ENCODE data around the gene SLC2A4RG.

The SLC2A4RG gene

GRCh38 chr20:63694584-63695423 lies 44.8 kb upstream of the SLC2A4RG start:
- Histone ChIP-seq H3K36me3 (ENCODE audit: low read depth) (peaks cover 41% of the 10 kb centered on the region), H3K4me3 (ENCODE audit: severe bottlenecking) (no peak overlapping the region), H3K27ac (ENCODE audit: poor library complexity, severe bottlenecking) (peak overlapping the region; percentile 96), H3K9me3 (ENCODE audit: severe bottlenecking) (no peaks in the 10 kb centered on the region), H3K27me3 (ENCODE audit: insufficient read depth, poor library complexity, severe bottlenecking) (no peaks in the 10 kb centered on the region), H3K4me1 (ENCODE audit: insufficient read depth, poor library complexity, severe bottlenecking) (peaks cover 29% of the 10 kb centered on the region)
- DNase-seq (ENCODE audit: low spot score), result peak; percentile 88
- TF ChIP-seq CTCF (IDR thresholded peaks at IDR 0.05; ENCODE audit: poor library complexity, severe bottlenecking), result no peak
- no peak for ATAC-seq (ENCODE audit: low read depth)

GRCh38 chr20:63695424-63696305 lies 43.9 kb upstream of the SLC2A4RG start:
- H3K27me3 ChIP-seq (ENCODE audit: insufficient read depth, poor library complexity, severe bottlenecking), result no peaks in the 10 kb centered on the region
- no peak overlapping the region for H3K4me3 ChIP-seq (ENCODE audit: severe bottlenecking)
- H3K4me1 ChIP-seq (ENCODE audit: insufficient read depth, poor library complexity, severe bottlenecking), result peaks cover 32% of the 10 kb centered on the region
- peak overlapping the region; percentile 96 for H3K27ac ChIP-seq (ENCODE audit: poor library complexity, severe bottlenecking)
- no peaks in the 10 kb centered on the region for H3K9me3 ChIP-seq (ENCODE audit: severe bottlenecking)
- ATAC-seq (ENCODE audit: low read depth) (no peak), DNase-seq (ENCODE audit: low spot score) (no peak)
- peaks cover 49% of the 10 kb centered on the region for H3K36me3 ChIP-seq (ENCODE audit: low read depth)
- no peak for TF ChIP-seq CTCF (IDR thresholded peaks at IDR 0.05; ENCODE audit: poor library complexity, severe bottlenecking)

- DNase-seq (ENCODE audit: low spot score), result peak; percentile 99
- Histone ChIP-seq H3K4me3 (ENCODE audit: severe bottlenecking) (peak overlapping the region; percentile 44), H3K4me1 (ENCODE audit: insufficient read depth, poor library complexity, severe bottlenecking) (peaks cover 32% of the 10 kb centered on the region), H3K27me3 (ENCODE audit: insufficient read depth, poor library complexity, severe bottlenecking) (no peaks in the 10 kb centered on the region), H3K27ac (ENCODE audit: poor library complexity, severe bottlenecking) (peak overlapping the region; percentile 96), H3K9me3 (ENCODE audit: severe bottlenecking) (no peaks in the 10 kb centered on the region), H3K36me3 (ENCODE audit: low read depth) (peaks cover 49% of the 10 kb centered on the region)
- ATAC-seq (ENCODE audit: low read depth), result peak; percentile 48
- no peak for TF ChIP-seq CTCF (IDR thresholded peaks at IDR 0.05; ENCODE audit: poor library complexity, severe bottlenecking)
Measured at GRCh38 chr20:63696306-63696627, 43.3 kb upstream of the SLC2A4RG start.

GRCh38 chr20:63696628-63697356 lies 42.8 kb upstream of the SLC2A4RG start, which contains the start of gene TNFRSF6B:
Gene TNFRSF6B (plus strand): TSS chr20:63696652. CDS start chr20:63696768, 116 bp downstream.
- ATAC-seq (ENCODE audit: low read depth) (peak; percentile 1), DNase-seq (ENCODE audit: low spot score) (peak; percentile 91)
- no peaks in the 10 kb centered on the region for H3K27me3 ChIP-seq (ENCODE audit: insufficient read depth, poor library complexity, severe bottlenecking)
- H3K4me3 ChIP-seq (ENCODE audit: severe bottlenecking), result peak within 1 kb of the TSS; percentile 44
- peak within 1 kb of the TSS; percentile 96 for H3K27ac ChIP-seq (ENCODE audit: poor library complexity, severe bottlenecking)
- peaks cover 49% of the 10 kb centered on the region for H3K36me3 ChIP-seq (ENCODE audit: low read depth)
- no peak for TF ChIP-seq CTCF (IDR thresholded peaks at IDR 0.05; ENCODE audit: poor library complexity, severe bottlenecking)
- H3K9me3 ChIP-seq (ENCODE audit: severe bottlenecking), result no peaks in the 10 kb centered on the region
- peaks cover 32% of the 10 kb centered on the region for H3K4me1 ChIP-seq (ENCODE audit: insufficient read depth, poor library complexity, severe bottlenecking)

All from RWPE2 (cell line).